HG03025 (cell line): ENCODE data around the gene JAZF1.

Source experiments
- ATAC-seq: cut with Tn5 transposase; IDR thresholded peaks from one replicate; pipeline ENCODE4 v1.9.1; 2021; ENCODE audit warnings: mild to moderate bottlenecking, moderate library complexity; ENCODE audit not compliant: unreplicated experiment, low FRiP score

The JAZF1 gene

GRCh38 chr7:28142650-28143049, 37.9 kb downstream of the JAZF1 start:
- no peak for ATAC-seq

- ATAC-seq = no peak
These were observed 39.6 kb downstream of the JAZF1 start for GRCh38 chr7:28140979-28141378.

- ATAC-seq = no peak
These were observed 41.8 kb downstream of the JAZF1 start for GRCh38 chr7:28138837-28139236.

- no peak for ATAC-seq
These were observed 43.1 kb downstream of the JAZF1 start for GRCh38 chr7:28137463-28137862.

GRCh38 chr7:28136885-28137284, 43.7 kb downstream of the JAZF1 start:
- ATAC-seq = no peak

- ATAC-seq = no peak
These were observed 44.2 kb downstream of the JAZF1 start for GRCh38 chr7:28136420-28136819.

- ATAC-seq = no peak
These were observed 44.8 kb downstream of the JAZF1 start for GRCh38 chr7:28135760-28136159.

GRCh38 chr7:28135315-28135714, 45.3 kb downstream of the JAZF1 start:
- no peak for ATAC-seq

- ATAC-seq = no peak
These were observed 46.7 kb downstream of the JAZF1 start for GRCh38 chr7:28133872-28134271.

GRCh38 chr7:28132959-28133870, 47.4 kb downstream of the JAZF1 start:
- ATAC-seq = no peak

- no peak for ATAC-seq
These were observed 50.3 kb downstream of the JAZF1 start for GRCh38 chr7:28130277-28130676.

GRCh38 chr7:28128608-28129007, 52.0 kb downstream of the JAZF1 start:
- ATAC-seq = no peak

GRCh38 chr7:28126410-28127041, 54.1 kb downstream of the JAZF1 start:
- ATAC-seq = no peak

GRCh38 chr7:28125431-28126409, 54.9 kb downstream of the JAZF1 start:
- no peak for ATAC-seq

- no peak for ATAC-seq
These were observed 56.2 kb downstream of the JAZF1 start for GRCh38 chr7:28124413-28124812.

- ATAC-seq = no peak
These were observed 56.8 kb downstream of the JAZF1 start for GRCh38 chr7:28123752-28124151.

GRCh38 chr7:28121496-28121895, 59.1 kb downstream of the JAZF1 start:
- ATAC-seq = no peak

- ATAC-seq = no peak
These were observed 64.6 kb downstream of the JAZF1 start for GRCh38 chr7:28116041-28116440.

- ATAC-seq = no peak
These were observed 65.3 kb downstream of the JAZF1 start for GRCh38 chr7:28115261-28115660.

- no peak for ATAC-seq
These were observed 66.5 kb downstream of the JAZF1 start for GRCh38 chr7:28114056-28114455.
